Measurements from ENCODE around the gene SKOR2. TPM values are rescaled to one million over a fixed set of nuclear protein-coding genes. Genes with fewer than 3 reads are reported as not detected.
A peak's percentile ranks its signal among the peaks of the same experiment; 100 is the strongest.

Gene SKOR2
- total RNA-seq, 6 experiments from 2014 or later, result not detected

DNA sequence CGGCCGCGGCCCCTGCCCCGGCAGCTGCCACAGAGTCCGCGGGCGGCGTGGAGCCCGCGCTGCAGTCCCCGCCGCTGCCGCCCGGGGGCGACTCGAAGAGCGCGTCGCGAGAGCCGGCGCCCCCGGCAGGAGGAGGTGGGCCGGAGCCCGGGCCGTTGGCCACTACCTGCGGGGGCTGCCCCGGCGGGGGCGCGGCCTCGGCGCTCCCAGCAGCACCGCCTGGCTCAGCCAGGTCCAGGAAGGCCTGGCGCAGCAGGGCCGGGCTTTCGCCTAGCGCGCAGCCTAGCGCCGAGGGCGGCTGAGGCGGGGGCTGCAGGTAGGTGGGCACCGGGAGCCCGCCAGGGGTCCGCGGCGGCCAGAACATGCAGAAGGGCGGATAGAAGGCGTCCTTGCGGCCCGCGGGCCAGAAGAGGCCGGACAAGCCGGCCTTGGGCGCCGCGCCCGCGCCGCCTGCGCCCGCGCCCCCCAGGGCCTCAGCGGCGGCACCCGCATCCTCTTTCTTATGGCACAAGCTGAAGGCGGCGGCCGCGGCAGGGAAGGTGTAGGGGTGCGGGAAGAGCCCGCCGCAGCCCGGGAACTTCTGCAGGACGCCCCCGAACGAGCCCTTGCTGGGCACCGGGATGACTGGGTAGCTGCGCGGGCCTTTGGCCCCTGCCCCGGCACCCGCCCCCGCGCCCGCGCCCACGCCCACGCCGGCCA is 3.9 kb downstream of the SKOR2 start:
- Histone ChIP-seq H3K4me3 (no peak overlapping the region), H3K9me3 (no peaks in the 10 kb centered on the region), H3K27me3 (peaks cover 23 to 53% of the 10 kb centered on the region in 2 donors), H3K36me3 (no peaks in the 10 kb centered on the region), H3K4me1 (peaks cover 0 to 4% (median 0%) of the 10 kb centered on the region in 4 donors), H3K27ac (no peak overlapping the region)
- no peak for DNase-seq
- no peak for TF ChIP-seq POLR2A (IDR thresholded peaks at IDR 0.05)
- TF ChIP-seq, protein P1, sequence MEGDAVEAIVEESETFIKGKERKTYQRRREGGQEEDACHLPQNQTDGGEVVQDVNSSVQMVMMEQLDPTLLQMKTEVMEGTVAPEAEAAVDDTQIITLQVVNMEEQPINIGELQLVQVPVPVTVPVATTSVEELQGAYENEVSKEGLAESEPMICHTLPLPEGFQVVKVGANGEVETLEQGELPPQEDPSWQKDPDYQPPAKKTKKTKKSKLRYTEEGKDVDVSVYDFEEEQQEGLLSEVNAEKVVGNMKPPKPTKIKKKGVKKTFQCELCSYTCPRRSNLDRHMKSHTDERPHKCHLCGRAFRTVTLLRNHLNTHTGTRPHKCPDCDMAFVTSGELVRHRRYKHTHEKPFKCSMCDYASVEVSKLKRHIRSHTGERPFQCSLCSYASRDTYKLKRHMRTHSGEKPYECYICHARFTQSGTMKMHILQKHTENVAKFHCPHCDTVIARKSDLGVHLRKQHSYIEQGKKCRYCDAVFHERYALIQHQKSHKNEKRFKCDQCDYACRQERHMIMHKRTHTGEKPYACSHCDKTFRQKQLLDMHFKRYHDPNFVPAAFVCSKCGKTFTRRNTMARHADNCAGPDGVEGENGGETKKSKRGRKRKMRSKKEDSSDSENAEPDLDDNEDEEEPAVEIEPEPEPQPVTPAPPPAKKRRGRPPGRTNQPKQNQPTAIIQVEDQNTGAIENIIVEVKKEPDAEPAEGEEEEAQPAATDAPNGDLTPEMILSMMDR (IDR thresholded peaks at IDR 0.05), result peak; percentile 10 to 50 (median 11)
- intact Hi-C loops (cut with DNase I), result no loop called here
- no CpG with 5 or more reads among the region's 90 CpGs for WGBS (ENCODE audit: insufficient coverage, low coverage, low lambda C conversion rate, missing lambda C conversion rate)
- peak in 1 of 4 donors; percentile 19 for ATAC-seq

DNA sequence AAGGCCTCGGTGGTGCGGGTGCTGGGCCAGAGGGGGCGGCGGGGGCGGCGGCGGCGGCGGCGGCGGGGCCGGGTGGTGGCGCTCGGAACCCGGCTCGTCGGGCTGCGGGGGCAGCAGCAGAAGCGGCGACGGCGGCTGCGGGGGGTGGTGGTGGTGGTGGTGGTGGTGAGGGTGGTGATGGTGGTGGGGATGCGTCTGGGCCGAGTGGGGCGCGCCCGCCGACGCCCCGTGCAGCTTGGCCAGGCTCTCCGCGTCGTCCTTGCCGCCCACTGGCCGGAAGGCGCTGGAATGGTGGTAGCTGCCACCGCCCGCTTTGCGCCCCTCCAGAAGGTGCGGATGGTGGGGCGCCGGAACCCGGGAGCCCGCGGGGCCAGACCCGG is 4.4 kb downstream of the SKOR2 start:
- ATAC-seq (no peak), DNase-seq (no peak)
- H3K9me3 ChIP-seq, result no peaks in the 10 kb centered on the region
- no peak overlapping the region for H3K4me3 ChIP-seq
- intact Hi-C loops (cut with DNase I), result no loop called here
- TF ChIP-seq POLR2A (IDR thresholded peaks at IDR 0.05), result no peak
- TF ChIP-seq, protein P1 (IDR thresholded peaks at IDR 0.05), result no peak
- H3K27me3 ChIP-seq, result peaks cover 21 to 53% of the 10 kb centered on the region in 2 donors
- no CpG with 5 or more reads among the region's 47 CpGs for WGBS (ENCODE audit: insufficient coverage, low coverage, low lambda C conversion rate, missing lambda C conversion rate)
- H3K27ac ChIP-seq, result no peak overlapping the region
- H3K36me3 ChIP-seq, result no peaks in the 10 kb centered on the region
- H3K4me1 ChIP-seq, result peaks cover 0 to 4% (median 0%) of the 10 kb centered on the region in 4 donors

- Histone ChIP-seq H3K4me1 (peaks cover 0 to 4% (median 0%) of the 10 kb centered on the region in 4 donors), H3K27ac (no peak overlapping the region), H3K9me3 (no peaks in the 10 kb centered on the region), H3K4me3 (no peak overlapping the region), H3K27me3 (peaks cover 16 to 50% of the 10 kb centered on the region in 2 donors), H3K36me3 (no peaks in the 10 kb centered on the region)
- intact Hi-C loops (cut with DNase I), result no loop called here
- TF ChIP-seq, protein P1 (IDR thresholded peaks at IDR 0.05), result no peak
- no peak for TF ChIP-seq POLR2A (IDR thresholded peaks at IDR 0.05)
- 8% methylated on average over 9 of the region's 47 CpGs for WGBS (ENCODE audit: insufficient coverage, low coverage, low lambda C conversion rate, missing lambda C conversion rate)
- ATAC-seq, result no peak
- DNase-seq, result no peak
These were observed 5.2 kb downstream of the SKOR2 start for GRCh38 chr18:47246027-47246971.

- TF ChIP-seq POLR2A (IDR thresholded peaks at IDR 0.05), result no peak
- TF ChIP-seq, protein P1 (IDR thresholded peaks at IDR 0.05), result no peak
- Histone ChIP-seq H3K4me1 (peaks cover 0 to 4% (median 0%) of the 10 kb centered on the region in 4 donors), H3K9me3 (no peaks in the 10 kb centered on the region), H3K4me3 (no peak overlapping the region), H3K27me3 (peaks cover 16 to 35% of the 10 kb centered on the region in 2 donors), H3K27ac (no peak overlapping the region), H3K36me3 (no peaks in the 10 kb centered on the region)
- intact Hi-C loops (cut with DNase I), result no loop called here
- ATAC-seq, result no peak
- no peak for DNase-seq
- WGBS (ENCODE audit: insufficient coverage, low coverage, low lambda C conversion rate, missing lambda C conversion rate), result 12% methylated on average over 4 of the region's 4 CpGs
These were observed 7.4 kb downstream of the SKOR2 start for GRCh38 chr18:47244086-47244485.

Data from right lobe of liver (tissue), 6 donors.